Stimulated activated CD8-positive, alpha-beta memory T cell treated with anti-CD3 and anti-CD28 coated beads, Interleukin-15, amount 100 ng/mL, for 1 hour (primary cell): ENCODE data around the gene MSANTD2.

Experiments used
- DNase-seq: peaks from one replicate; pipeline ENCODE4 v3.0.0-alpha.2; 2020; ENCODE audit warnings: low read depth

The MSANTD2 gene

DNA sequence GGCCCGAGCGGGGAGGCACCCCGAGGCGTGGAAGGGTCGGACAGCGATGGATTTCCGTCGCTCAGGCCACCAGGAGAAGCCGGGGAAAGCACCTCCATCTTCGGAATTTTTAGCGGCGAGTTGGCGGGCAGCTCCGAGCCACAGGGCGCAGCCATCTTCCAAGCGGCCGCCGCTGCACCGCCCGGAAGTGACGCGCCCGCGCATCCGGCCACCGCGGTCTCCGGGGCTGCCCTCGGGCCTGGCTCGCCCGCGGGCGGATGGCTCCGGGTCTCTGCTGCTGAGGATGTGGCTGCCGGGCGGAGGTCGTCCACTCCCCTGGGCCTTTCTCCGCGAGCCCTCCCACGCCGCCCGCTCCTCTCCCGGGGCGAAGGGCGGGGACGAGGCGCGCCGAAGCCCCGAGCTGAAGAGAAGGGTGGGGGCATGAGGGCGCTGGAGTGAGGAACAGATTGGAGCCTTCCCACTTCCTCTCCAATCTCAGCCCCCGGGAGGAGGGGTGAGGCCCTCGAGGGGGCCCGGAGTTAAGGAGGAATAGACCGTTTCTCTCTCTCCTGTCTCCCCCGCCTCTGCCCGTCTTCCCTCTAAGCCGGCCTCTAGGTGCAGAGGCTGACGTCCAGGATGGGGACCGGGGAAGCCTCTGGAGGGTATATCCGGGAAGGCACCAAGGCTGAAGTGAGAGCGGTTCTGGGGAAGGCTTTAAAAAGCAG lies at the start of gene MSANTD2:
MSANTD2 (minus strand) TSS at position 181 of the 704 bp plus-strand sequence; CDS start at position 155, 26 bp downstream.
- peak; percentile 61 for DNase-seq

- DNase-seq = no peak
These were observed 46.0 kb upstream of the MSANTD2 start for GRCh38 chr11:124846070-124846673.

- DNase-seq = no peak
These were observed 44.5 kb upstream of the MSANTD2 start for GRCh38 chr11:124844664-124845079.

GRCh38 chr11:124843616-124843910 lies 43.4 kb upstream of the MSANTD2 start:
- no peak for DNase-seq

GRCh38 chr11:124842305-124842704 lies 42.1 kb upstream of the MSANTD2 start:
- no peak for DNase-seq

DNA sequence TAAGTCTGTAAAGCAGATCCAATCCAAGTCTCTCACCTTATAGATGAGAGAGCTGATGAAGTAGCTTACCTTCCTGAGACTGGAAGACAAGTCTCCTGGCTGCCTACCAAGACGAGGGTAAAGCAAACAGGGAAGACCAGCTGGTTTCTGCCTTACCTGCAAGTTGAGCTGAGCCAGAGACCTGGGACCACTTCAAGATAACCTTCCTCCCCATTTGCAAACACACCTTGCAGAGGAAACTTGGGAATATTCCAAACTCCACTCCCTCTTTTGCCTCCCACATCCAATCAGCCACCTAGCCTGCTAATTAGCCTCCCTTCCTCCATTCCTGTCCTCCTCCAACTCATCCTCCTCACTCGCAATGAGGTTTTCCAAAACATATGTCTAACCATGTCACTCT lies 41.6 kb upstream of the MSANTD2 start:
- DNase-seq = no peak

DNA sequence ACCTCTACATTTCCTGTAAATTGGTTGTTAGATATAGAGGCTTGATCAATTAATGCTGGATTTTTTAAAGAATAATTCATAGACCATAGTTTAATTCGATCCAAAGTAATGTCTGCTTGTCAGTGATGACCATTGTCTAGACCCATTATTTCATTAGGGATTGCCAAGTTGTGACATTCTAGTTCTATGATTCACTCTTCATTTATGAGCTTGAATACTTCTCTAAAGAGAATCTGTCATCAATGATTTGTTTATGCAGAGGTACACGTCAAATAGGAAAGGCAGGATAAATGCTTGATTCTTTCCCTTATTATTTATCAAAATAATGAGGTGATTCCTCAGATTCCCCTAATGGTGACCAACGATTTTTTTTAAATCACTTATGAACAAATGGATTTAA lies 41.0 kb upstream of the MSANTD2 start:
- DNase-seq = no peak

- DNase-seq = no peak
These were observed 40.5 kb upstream of the MSANTD2 start for GRCh38 chr11:124840666-124841065.

DNA sequence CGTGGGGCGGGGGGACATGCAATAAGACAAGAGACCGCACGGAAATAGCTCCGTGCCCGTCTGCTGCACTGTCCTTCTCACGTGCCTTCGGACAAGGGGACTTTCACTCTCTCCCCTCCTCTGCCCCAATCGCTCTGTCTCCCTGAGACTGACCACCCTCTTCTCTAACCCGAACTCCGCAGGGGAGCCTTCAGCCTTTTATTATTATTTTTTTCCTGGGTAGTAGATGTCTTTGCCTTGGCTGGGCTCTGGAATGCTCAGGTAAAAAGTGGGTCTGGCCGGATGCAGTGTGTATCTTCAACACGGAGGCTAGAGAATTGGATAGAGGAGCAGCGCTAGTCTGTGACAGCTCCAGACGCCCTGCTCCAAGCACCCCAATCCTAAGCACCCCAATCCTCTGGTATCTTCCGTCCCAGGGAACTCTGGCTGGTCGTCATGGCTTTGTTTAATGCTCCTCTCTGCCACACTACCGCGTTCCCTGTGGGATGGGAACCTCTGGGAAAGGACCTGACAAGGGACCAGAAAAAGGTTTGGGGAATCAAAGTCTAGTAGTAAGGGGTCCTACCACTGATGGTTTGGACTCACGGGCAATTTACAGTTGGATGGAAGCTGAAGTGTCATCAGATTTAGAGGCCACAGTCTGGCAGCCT lies 39.9 kb upstream of the MSANTD2 start:
- DNase-seq = no peak

- no peak for DNase-seq
These were observed 39.1 kb upstream of the MSANTD2 start for GRCh38 chr11:124839128-124839971.

DNA sequence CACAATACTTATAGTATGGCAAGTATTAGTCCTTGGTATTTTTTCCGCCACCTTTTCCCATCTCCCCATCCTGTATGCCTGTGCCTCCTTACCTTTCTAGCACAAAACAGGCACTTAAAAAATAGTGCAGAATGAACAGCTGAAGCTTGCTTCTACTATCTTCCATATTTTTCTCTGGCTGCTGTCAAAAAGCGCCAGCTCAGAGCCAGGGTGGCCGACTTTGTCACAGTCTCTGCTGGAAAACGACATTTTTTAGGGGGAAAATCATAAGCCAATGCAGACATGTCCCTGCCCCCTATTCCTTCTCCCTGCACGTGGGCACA lies 38.6 kb upstream of the MSANTD2 start:
- no peak for DNase-seq

DNA sequence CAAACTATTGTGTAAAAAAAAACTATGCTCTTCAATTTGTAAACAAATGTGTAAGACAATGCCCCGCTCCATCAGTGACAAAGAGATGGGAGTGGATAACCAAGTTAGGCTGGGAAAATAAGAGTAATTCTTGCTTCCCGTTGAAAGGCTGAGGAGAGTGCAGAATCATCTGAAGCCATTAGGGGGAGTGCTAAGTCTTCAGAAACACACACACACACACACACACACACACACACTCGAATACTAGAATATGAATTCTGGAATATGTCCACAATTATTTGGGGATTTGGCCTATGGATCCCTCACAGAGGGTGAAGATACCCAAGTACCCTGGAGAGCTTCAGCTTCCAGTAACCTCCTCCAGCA lies 37.3 kb upstream of the MSANTD2 start:
- no peak for DNase-seq

DNA sequence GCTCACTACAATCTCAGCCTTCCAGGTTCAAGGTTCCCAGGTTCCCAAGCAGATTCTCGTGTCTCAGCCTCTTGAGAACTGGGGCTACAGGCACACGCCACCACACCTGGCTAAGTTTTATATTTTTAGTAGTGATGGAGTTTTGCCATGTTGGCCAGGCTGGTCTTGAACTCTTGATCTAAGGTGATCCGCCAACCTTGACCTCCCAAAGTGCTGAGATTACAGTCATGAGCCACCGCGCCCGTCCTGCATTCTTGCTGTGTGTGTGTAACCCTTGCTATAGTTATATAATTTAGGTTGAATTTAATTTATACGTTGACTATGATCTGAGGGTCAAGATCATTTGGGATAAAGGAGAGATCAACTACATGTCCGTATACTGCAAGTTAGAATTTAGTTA lies 35.7 kb upstream of the MSANTD2 start:
- no peak for DNase-seq

GRCh38 chr11:124834526-124835180 lies 34.4 kb upstream of the MSANTD2 start:
- no peak for DNase-seq

GRCh38 chr11:124832571-124832970 lies 32.4 kb upstream of the MSANTD2 start:
- no peak for DNase-seq

GRCh38 chr11:124831897-124832296 lies 31.7 kb upstream of the MSANTD2 start:
- DNase-seq = no peak

- DNase-seq = no peak
These were observed 30.5 kb upstream of the MSANTD2 start for GRCh38 chr11:124830749-124831148.

- no peak for DNase-seq
These were observed 29.8 kb upstream of the MSANTD2 start for GRCh38 chr11:124829986-124830385.

DNA sequence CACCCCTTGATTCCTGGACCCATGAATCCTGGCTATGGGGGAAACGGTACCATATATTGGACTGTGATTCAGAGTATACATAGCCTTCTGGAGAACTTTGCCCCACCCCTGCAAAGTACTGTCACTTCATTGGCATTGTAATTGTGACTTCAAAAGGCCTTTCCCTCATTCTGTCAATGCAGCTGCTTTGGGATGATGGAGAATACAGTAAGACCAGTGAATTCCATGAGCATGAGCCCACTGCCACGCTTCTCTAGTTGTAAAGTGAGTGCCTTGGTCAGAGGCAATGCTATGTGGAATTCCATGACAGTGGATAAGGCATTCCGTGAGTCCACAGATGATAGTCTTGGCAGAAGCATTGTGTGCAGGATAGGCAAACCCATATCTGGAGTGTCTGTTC lies 25.7 kb upstream of the MSANTD2 start:
- DNase-seq = no peak

- no peak for DNase-seq
These were observed 23.5 kb upstream of the MSANTD2 start for GRCh38 chr11:124823512-124824376.

DNA sequence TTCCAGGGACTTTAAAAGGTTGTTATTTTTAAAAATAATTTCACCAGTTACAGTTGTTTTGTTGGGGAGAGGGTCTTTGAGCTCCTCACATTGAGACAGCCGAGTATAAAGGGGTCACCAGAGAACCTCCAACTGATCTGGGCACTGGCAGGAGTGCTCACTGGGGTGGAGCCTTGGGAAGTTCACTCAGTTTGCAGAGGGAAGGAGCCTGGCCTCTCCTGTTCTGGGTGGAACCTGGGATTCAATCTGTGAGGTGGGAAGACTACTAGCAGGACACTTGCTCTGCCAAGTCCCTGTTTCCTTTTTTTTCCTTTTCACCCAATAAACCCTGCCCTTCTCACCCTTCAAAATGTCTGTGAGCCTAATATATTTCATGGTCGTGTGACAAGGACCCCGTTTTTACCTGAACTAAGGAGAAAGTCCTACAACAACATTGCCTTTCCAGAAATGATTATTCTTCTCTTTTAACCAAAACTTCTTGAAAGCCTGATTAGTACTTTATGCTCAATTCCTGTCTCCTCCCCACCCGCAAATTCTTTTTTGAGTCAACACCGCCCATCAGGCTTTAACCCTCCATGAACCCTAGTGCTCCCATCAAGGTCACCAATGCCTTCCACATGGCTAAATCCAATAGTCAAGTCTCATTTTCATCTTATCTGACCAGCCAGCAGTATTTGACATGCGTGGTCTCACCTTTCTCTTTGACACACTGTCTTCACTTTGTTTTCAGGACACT lies 22.0 kb upstream of the MSANTD2 start:
- DNase-seq = no peak
